HG03558 (cell line): ENCODE data around the gene TM9SF3.
"Not testable (repeated sequence)": the region's sequence is repeated elsewhere in the genome, so short reads cannot be mapped to it uniquely, and the experiment has no call there.

Source experiments
- ATAC-seq: cut with Tn5 transposase; IDR thresholded peaks from one replicate; pipeline ENCODE4 v1.9.1; 2021; ENCODE audit warnings: moderate number of reproducible peaks; ENCODE audit not compliant: unreplicated experiment; ENCODE audit errors: extremely low read depth

Gene TM9SF3

DNA sequence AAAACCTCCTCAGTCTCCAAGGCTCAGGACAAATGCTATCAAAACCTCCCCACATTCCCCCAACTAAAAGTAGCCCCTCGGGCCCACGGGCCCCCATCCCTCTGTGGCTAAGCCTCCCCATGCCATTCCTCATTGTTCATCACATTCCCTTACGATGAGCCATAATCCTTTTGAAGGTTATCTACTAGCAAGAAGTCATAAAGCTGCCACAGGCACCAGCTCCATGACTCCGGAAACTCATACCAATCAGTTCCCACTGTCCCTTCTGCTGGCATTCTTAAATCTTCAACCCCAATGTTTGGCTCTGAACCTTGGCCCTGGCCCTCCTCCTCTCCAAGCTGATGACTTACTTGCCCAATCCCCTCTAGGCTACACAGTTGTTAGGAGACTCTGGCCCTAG is 19.4 kb upstream of the TM9SF3 start:
- ATAC-seq = no peak

- ATAC-seq = no peak
Observed at GRCh38 chr10:96600337-96600736, 13.5 kb upstream of the TM9SF3 start.

DNA sequence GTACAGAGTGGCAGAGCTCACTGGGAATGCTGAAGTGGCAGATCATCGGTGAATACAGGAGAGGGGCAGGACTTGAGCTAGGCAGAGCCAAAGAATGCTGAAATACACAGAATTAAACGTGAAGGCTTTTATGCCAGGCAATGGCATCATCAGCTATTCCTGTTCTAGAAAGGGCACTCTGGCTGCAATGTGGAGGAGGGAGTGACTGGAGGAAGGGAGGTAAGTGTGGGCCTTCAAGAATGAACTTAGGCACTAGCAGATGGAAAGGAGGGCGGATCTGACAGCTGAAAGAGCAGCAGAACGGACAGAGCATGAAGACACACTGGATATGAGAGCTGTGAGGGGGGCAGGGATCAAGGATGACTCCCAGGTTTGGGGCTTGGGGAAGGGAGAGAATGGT is 12.0 kb upstream of the TM9SF3 start:
- ATAC-seq = no peak

DNA sequence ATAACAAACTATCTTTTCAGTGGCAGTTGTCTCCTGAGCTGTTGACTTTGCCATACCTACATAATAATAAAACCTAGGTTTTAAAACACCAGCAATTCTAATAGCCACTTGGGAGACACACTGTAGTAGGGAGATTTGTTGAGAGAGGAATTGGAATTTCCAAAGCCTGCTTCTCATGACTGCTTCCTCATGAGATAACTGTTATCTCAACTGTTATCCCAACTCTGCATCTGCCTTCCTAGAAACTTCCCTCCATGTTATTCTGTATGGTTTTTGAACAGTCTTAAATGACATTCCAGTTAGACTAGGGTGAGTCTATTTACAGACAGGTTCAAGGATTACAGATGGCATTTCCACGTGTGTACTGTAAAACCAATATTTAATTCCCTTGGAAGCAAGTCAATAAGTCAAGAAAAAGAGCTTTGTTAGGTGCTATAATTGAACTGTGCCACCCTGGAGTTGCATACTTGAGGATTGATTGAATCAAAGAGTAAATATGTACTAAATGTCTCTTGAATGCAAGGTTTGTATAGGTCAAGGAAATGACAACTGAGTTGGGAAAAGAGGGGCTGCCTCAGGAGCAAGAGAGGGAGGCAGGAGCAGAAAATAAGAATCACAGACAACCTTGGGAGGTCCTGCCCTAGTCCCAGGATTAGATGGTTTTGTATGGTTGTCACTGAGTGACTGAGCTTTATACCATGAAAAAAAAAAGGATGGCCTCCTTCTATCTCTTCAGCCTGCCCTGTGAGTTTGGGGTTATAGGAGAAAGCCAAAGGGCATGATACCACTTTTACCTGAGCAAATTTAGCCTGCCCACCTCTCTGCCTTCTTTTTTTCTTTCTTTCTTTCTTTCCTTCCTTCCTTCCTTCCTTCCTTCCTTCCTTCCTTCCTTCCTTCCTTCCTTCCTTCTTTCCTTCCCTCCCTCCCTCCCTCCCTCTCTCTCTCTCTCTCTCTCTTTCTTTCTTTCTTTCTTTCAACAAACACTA is 9.9 kb upstream of the TM9SF3 start:
- no peak for ATAC-seq

- ATAC-seq = no peak
Observed at GRCh38 chr10:96595741-96596140, 8.9 kb upstream of the TM9SF3 start.

- no peak for ATAC-seq
Observed at GRCh38 chr10:96591946-96592345, 5.1 kb upstream of the TM9SF3 start.

DNA sequence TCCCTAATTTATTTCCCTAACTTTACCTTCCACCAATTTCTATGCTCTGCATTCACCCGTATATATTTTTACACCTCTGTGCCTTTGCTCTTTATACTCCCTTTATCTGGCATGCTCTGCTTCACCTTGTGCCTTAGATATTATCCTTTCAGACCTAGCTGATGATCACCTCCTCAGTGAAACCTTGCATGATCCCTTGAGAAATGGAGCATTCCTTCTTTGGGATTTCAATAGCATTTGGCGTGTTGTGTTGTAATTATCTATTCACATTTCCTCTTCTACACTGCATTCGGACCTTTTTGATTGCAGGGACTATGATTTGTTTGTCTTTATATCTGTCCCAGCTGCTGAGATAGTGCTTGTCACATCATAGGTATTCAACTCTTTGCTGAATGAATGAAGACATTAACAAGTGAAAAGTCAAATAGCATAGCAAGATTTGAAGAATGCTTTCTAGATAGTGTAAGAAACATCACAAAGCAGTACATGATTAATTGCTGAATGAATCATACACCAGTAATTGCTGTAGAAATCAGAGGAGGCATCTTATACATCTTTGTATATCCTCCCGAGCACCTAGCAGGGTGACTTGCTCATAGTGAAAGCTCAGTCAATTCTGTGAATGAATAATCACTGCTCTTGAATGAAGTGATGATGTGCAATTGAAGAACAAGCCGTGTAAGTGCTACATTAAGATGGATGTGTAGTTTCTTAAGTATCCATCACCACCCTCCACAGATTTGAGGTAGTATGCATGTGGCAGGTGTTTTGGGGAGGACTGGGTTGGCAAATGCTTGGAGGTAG is 2.0 kb upstream of the TM9SF3 start:
- ATAC-seq = peak; percentile 35

- ATAC-seq = no peak
Observed at GRCh38 chr10:96588060-96588554, 1.3 kb upstream of the TM9SF3 start.

- ATAC-seq = no peak
Observed at GRCh38 chr10:96587264-96588059, 650 bp upstream of the TM9SF3 start.

- ATAC-seq = no peak
Observed at GRCh38 chr10:96585736-96586418, 935 bp downstream of the TM9SF3 start.

DNA sequence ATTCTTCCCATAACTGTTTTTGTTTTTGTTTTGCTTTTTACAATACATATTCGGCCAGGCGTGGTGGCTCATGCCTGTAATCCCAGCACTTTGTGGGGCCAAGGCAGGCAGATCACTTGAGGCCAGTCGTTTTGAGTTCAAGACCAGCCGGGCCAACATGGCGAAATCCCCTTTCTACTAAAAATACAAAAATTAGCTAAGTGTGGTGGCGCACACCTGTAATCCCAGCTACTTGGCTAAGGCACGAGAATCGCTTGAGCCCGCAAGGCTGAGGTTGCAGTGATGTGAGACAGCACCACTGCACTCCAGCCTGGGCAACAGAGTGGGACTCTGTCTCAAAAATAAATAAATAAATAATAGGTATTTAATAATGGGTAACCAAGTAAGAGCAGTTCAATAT is 2.3 kb downstream of the TM9SF3 start:
- no peak for ATAC-seq

- no peak for ATAC-seq
Observed at GRCh38 chr10:96584035-96584434, 2.8 kb downstream of the TM9SF3 start.

DNA sequence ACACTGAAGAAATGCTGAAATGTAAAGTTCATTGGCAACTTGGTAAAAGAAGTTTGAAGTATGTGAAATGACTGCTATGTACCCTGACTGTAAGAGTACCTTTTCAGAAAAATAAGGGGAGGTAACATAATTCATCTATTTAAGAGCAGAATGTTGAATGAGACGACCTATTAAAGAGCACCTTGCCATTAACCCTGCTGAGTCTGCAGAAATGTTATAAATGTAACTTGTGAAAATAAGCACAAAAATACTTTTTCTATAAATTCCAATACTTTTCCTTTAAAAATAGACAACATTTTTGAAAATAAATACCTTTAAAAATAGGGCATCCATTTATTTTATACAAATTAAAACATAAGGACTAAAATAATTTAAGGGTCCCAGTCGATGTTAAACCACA is 7.7 kb downstream of the TM9SF3 start:
- ATAC-seq = no peak

DNA sequence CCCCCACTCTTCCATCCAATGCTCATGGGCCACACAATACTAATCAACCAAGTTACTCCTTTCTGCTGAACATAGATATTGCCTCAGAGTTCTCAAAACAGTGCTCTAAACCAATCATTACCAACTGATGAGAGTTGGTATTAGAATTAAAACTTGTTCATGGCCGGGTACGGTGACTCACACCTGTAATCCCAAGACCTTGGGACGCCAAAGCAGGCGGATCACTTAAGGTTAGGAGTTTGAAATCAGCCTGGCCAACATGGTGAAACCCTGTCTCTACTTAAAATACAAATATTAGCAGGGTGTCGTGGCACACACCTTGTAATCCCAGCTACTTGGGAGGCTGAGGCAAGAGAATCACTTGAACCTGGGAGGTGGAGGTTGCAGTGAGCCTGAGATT is 8.2 kb downstream of the TM9SF3 start:
- no peak for ATAC-seq

DNA sequence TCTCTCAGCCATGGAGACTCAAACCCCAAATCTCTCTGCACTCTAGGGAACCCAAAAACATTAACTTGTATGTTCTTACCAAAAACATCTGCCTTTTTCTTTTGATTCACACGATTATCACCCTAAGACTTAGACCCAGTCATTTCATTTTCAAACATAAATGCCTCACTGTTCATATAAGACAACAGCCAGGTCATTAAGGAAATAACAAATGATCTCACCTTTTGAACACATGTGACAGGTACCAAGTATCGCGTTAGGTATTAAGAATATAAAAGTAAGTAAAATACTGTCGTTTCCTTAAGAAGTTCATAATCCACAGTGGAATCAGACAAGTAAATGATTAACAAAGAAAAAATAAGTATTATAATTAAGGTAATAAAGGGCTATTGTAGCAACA is 8.8 kb downstream of the TM9SF3 start:
- no peak for ATAC-seq

DNA sequence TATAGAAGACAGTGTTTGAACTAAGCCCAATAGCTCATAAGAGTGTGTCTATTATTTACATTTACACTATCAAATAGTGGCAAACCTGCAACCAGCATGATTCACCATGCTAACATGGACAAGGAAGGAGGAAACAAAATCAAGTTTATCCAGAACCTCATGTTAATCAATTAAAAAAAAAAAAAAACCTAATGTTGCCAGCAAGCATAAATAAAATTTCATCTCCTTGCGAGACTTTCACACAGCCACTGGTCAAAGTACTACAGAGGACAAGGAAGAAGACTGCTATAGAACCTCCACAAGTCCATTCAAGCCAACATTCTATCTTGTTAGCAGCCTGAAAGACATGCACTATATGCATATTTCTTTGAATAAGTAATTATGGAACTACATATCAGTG is 9.7 kb downstream of the TM9SF3 start:
- ATAC-seq = no peak

DNA sequence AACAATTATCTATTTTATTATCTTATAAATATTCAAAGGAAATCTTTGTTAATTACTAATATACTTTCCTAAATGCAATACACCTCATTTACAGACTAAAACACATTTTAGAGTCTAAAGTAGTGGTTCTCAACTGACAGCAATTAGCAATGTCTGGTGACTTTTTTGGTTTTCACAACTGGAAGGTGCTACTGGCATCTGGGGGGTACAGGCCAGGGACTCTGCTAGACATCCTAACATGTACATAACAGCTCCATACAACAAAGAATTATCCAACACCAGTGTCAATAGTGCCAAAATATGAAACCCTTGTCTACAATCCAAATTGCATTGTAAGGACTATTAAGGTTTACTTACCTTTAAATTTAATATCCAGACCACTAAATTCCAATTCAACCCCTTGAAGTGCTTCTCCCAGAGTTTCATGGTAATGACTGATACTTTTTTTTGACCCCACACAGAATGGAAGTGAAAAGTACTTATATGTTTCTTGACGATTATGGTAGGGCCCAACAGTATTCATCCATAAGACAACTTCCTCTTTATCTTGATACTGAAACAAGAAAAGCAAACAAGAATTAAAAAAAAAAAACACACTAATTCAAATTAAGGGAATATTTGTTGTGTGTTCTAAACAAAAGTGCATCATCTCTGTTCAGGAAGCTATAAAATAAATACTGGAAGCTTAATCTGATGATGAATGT is 10.4 kb downstream of the TM9SF3 start:
- no peak for ATAC-seq

- ATAC-seq = not testable (repeated sequence)
Observed at GRCh38 chr10:96574564-96574963, 12.2 kb downstream of the TM9SF3 start.

GRCh38 chr10:96573036-96573435 is 13.8 kb downstream of the TM9SF3 start:
- ATAC-seq = no peak
